ENCODE results near the gene HPS5.

- no peak for TF ChIP-seq CTCF (IDR thresholded peaks at IDR 0.05)
- TF ChIP-seq POLR2A (IDR thresholded peaks at IDR 0.05): no peak
Measured at GRCh38 chr11:18315893-18316292, 6.0 kb downstream of the HPS5 start.

Data from esophagus squamous epithelium (tissue), 4 donors.